Erythroblast (primary cell): ENCODE results near the gene FGF18.

Experiments used
- DNase-seq, 2 experiments: peaks; one replicate each; lab custom pipeline; 2025; lab: John Stamatoyannopoulos, UW
- GATA1 ChIP-seq: IDR thresholded peaks from 2 replicates; pipeline ENCODE4 v1.6.1; 2011; ENCODE audit warnings: low read depth, mild to moderate bottlenecking, control low read depth, low read length, moderate library complexity
- POLR2A ChIP-seq: IDR thresholded peaks from 2 replicates; pipeline ENCODE4 v1.6.1; 2011; ENCODE audit warnings: mild to moderate bottlenecking, low read length

FGF18 gene

DNA sequence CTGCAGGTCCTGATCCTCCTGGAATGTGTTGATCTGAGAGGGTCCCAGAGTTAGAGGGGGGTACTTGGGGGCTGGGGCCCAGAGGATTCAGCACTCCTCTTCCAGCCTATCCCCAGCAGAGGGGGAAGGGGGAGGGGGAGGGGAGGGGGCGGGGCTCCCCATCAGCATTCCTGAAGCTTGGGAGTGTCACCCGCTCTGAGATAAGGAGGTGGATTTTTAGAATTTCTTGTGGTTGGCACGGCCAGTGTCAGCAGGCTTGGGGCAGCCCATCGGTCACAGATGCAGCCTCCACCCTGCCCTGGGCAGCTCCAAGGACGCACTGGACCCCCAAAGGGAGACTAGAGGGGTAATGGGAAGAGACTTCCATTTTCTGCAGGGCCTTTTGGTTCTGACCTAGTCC, 5.3 kb downstream of the FGF18 start:
- TF ChIP-seq POLR2A, result no peak
- TF ChIP-seq GATA1, result no peak
- DNase-seq, result no peak

DNA sequence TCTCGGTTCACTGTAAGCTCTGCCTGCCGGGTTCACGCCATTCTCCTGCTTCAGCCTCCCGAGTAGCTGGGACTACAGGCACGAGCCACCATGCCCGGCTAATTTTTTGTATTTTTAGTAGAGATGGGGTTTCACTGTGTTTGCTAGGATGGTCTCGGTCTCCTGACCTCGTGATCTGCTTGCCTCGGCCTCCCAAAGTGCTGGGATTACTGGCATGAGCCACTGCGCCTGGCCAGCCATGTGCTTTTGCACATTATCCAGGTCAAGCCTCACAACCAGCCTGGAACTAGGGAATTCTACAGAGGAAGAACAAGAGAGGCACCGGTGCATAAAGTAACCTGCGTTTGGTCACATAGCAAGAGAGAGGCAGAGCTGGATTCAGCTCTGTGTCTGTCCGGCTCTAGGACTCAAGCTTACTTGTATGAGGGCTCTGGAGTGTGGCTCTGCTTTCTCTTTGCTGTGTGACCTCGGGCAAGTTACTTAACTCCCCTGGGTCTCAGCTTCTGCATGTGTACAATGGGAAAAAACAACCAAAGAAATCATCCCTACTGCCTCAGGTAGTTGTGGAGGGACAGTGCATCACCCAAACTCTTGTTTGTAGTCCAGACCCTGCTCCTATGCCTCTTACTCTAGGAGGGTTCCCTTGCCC, 6.3 kb downstream of the FGF18 start:
- DNase-seq, result no peak
- TF ChIP-seq GATA1 (no peak), POLR2A (no peak)

GRCh38 chr5:171426266-171426665, 6.8 kb downstream of the FGF18 start:
- TF ChIP-seq POLR2A, result no peak
- TF ChIP-seq GATA1, result no peak

GRCh38 chr5:171426680-171427079, 7.2 kb downstream of the FGF18 start:
- DNase-seq, result no peak
- TF ChIP-seq POLR2A (no peak), GATA1 (no peak)

More at GRCh38 chr5:171426266-171426665, 6.8 kb downstream of the FGF18 start:
- no peak for DNase-seq

- no peak for TF ChIP-seq GATA1
- TF ChIP-seq POLR2A, result no peak
- peak in 1 of 2 experiments; percentile 13 for DNase-seq
Measured at GRCh38 chr5:171427318-171428167, 8.1 kb downstream of the FGF18 start.

GRCh38 chr5:171428168-171428696, 8.8 kb downstream of the FGF18 start:
- DNase-seq, result no peak

GRCh38 chr5:171428809-171429542, 9.5 kb downstream of the FGF18 start:
- DNase-seq, result no peak
- no peak for TF ChIP-seq POLR2A

More at GRCh38 chr5:171428168-171428696, 8.8 kb downstream of the FGF18 start:
- no peak for TF ChIP-seq POLR2A
- no peak for TF ChIP-seq GATA1

DNA sequence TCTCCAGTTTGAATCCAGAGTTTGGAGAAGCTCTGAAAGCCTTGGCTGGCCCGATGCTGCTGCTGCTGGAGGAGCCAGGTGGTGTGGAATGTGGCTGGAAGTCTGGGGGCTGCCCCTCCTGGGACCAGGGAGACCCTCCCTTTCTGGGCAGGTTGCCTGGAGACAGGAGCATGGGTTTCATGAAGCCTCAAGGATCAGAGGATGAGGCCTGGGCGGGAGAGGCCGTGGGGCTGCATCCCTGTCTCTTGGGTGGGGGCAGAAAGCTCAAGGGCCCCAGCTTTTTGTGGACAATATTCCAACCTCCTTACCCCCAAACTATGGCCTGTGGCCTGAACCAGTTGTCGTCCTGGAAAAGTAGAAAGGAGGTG, 10.1 kb downstream of the FGF18 start:
- no peak for DNase-seq
- no peak for TF ChIP-seq GATA1
- no peak for TF ChIP-seq POLR2A

DNA sequence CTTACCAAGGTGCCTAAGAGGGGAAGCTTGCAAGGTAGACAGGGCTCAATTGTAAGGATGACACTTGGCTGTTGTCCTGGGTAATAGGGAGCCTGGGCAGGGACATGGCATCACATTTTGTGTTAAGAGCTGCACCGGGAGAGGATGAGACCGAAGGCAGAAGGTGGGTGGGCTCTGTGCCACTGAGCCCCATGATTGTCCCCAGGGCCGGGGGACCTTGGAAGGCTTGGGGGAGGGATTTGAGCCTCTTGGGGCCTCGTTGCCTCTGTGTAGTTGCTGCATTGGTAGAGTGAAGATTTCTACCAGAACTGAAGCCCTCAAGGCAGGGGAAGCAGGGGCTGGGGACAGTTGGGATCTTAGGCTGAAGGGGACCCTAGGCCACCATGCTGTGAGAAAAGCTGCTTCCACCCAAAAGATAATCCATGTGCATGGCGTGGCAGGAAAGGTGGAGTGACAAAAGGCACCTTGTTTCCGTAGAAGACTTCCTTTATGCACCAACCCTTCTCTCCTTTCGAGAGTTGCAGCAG, 11.9 kb downstream of the FGF18 start:
- TF ChIP-seq POLR2A (no peak), GATA1 (no peak)
- DNase-seq, result no peak

DNA sequence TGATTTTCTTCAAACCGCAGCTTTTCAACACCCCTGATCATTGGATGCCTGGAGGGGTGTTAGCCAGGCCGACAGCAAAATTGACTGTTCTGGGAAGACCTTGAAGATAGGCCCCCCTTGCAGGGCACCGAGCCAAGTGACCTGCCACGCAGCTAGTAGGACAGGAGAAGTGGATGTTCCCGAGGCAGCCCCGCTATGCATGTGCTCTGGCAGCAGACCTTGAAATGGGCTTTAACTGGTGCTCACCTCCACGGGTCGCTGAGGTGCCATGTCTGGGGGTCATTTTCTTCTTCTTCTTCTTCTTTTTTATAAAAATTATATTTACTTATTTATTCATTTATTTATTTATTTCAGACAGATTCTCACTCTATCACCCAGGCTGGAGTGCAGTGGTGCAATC, 12.6 kb downstream of the FGF18 start:
- no peak for DNase-seq
- no peak for TF ChIP-seq POLR2A
- no peak for TF ChIP-seq GATA1

- TF ChIP-seq GATA1 (no peak), POLR2A (no peak)
- DNase-seq, result no peak
Measured at GRCh38 chr5:171432583-171433351, 13.3 kb downstream of the FGF18 start.

DNA sequence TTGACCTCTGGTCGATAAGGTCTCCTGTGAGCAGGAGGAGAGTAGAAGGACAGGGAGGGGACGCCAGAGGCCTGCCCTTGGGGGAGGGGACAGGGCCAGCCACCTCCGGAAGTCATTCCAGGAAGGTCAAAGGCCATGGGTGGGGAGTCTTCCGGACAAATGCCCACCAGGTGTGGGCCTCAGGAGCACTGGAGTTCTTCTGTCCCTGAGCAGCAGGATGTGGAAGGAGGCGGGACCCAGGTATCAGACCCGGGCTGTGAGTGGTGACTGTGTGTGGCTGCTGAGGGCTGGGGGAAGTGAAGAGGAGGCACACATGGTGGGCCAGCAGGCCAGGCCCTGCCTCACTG, 13.9 kb downstream of the FGF18 start:
- no peak for TF ChIP-seq GATA1
- no peak for TF ChIP-seq POLR2A

More for the DNA sequence above, 13.9 kb downstream of the FGF18 start:
- DNase-seq, result no peak
